ENCODE results near the gene MLLT3. TPM values are rescaled to one million over a fixed set of nuclear protein-coding genes. Genes with fewer than 3 reads are reported as not detected.

MLLT3 gene
- total RNA-seq, 1 donor from 2014 or later: 8.8 TPM

Small RNA genes lying within 50 kb of the gene (microRNA-seq; reads per million reads assigned to microRNA genes)
- gene MIR4473 (ENCODE audit: borderline number of aligned reads, borderline replicate concordance): 4.3 reads per million
- gene MIR4474 (ENCODE audit: borderline number of aligned reads, borderline replicate concordance): not detected

Small RNA genes lying within 50 kb of the gene (small RNA-seq; reads per million reads assigned to genes)
- gene MIR4473 (0.26 reads per million), gene MIR4474 (not detected), gene RNU4-26P (not detected)

Other genes with a start within 250 kb of the MLLT3 start
- 39.8 TPM for gene FOCAD, start 61.8 kb upstream of the MLLT3 start, total RNA-seq

All from vagina (tissue), 2 donors.